Bronchial epithelial cell (primary cell): Measurements from ENCODE around the gene SLAMF6. TPM values are rescaled to one million over a fixed set of nuclear protein-coding genes. Genes with fewer than 3 reads are reported as not detected.

Experiments used
- DNase-seq: peaks from one replicate; pipeline ENCODE4 v3.0.0-alpha.2; 2010; ENCODE audit warnings: low read depth
- FAIRE-seq: peaks from 2 replicates; lab custom pipeline; 2011; peaks lifted over from hg19 to GRCh38; lab: Jason Lieb, UNC
- H3K27me3 ChIP-seq: 2 replicates; pipeline ENCODE4 v1.5.1; 2011; ENCODE audit warnings: low read length; ENCODE audit not compliant: control insufficient read depth, insufficient read depth
- H3K36me3 ChIP-seq: 2 replicates; pipeline ENCODE4 v1.5.1; 2011; ENCODE audit warnings: low read length; ENCODE audit not compliant: control insufficient read depth, insufficient read depth
- H3K4me3 ChIP-seq: 2 replicates; pipeline ENCODE4 v1.5.1; 2011; ENCODE audit warnings: mild to moderate bottlenecking, low read depth, low read length, control low read depth
- total RNA-seq: library from RNA; depleted of rRNA; stranded (reverse); fragments of >200 nt; gene quantifications from 2 replicates; pipeline ENCODE4 v1.2.1, GENCODE V29; 2014
- TF ChIP-seq, protein P1 (sequence below): IDR thresholded peaks from 2 replicates; pipeline ENCODE4 v1.5.1; 2011; ENCODE audit warnings: mild to moderate bottlenecking, moderate library complexity, low read length, control low read depth, inconsistent platforms; ENCODE audit not compliant: insufficient read depth, severe bottlenecking

Gene SLAMF6
- total RNA-seq, 1 donor from 2014 or later = not detected

DNA sequence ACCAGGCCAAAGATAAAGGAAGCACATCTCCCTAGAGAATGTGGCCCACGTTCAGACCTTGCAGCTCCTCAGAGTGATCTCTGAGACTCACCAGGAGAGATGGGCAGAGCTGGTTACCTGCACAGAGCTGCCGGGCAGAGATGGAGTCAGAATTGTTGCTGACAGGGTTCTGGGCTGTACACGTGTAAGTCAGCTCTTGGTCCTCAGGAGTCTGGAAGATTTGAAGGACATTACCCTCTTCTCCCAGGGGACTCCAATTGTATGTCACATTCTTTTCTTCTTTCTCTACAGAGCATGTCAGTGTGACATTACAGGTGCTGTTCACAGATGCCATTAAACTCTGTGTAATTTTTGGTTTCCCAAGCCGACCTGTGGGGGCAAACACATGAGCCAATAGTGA is 30.7 kb upstream of the SLAMF6 start:
- Histone ChIP-seq H3K4me3 (no peak overlapping the region), H3K27me3 (peaks cover 2% of the 10 kb centered on the region), H3K36me3 (no peaks in the 10 kb centered on the region)
- TF ChIP-seq, protein P1, sequence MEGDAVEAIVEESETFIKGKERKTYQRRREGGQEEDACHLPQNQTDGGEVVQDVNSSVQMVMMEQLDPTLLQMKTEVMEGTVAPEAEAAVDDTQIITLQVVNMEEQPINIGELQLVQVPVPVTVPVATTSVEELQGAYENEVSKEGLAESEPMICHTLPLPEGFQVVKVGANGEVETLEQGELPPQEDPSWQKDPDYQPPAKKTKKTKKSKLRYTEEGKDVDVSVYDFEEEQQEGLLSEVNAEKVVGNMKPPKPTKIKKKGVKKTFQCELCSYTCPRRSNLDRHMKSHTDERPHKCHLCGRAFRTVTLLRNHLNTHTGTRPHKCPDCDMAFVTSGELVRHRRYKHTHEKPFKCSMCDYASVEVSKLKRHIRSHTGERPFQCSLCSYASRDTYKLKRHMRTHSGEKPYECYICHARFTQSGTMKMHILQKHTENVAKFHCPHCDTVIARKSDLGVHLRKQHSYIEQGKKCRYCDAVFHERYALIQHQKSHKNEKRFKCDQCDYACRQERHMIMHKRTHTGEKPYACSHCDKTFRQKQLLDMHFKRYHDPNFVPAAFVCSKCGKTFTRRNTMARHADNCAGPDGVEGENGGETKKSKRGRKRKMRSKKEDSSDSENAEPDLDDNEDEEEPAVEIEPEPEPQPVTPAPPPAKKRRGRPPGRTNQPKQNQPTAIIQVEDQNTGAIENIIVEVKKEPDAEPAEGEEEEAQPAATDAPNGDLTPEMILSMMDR = no peak
- no peak for FAIRE-seq
- no peak for DNase-seq

DNA sequence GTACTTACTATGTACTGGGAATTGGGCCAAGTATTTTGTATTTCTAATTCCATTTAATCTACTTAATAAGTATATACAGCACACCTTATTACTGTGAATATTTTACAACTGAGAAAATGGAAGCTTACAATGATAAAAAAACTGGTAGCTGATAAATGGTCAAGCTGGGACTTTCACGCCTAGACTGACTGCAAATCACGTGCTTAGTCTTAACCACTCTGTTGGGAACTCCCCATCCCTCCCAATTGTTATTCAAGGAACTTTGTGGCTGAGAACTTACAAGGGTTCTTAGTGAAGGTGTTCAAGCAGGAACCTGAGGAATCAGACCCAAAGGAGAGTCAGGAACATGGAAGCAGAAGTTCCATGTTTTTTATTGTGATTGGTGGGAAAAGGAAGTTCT is 29.4 kb upstream of the SLAMF6 start:
- no peak for FAIRE-seq
- Histone ChIP-seq H3K27me3 (no peaks in the 10 kb centered on the region), H3K4me3 (no peak overlapping the region), H3K36me3 (no peaks in the 10 kb centered on the region)
- TF ChIP-seq, protein P1 = no peak
- DNase-seq = no peak

DNA sequence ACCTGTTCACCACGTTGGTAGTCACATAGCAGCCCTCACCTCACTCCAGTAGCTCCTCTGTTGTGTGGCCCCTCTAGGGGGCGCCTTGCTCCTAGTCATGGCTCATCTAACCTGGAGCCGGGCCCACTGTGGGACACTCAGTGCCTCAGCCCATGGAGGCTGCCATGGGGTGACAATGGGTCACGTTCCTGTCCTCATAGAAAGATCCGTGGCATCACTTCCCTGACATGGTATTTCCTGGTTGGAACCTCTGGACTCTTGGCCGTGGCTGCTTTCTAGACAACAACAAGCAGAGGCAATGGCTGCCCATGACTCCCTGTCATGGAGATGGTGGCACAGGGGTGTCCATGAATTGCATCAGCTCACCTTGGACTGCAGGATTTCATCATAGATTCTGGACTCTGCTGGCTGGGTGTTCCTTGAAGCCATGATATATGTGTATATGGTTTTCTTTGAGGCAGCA is 27.5 kb upstream of the SLAMF6 start:
- no peaks in the 10 kb centered on the region for H3K36me3 ChIP-seq
- H3K27me3 ChIP-seq = no peaks in the 10 kb centered on the region
- no peak for FAIRE-seq
- no peak for DNase-seq
- TF ChIP-seq, protein P1 = no peak
- H3K4me3 ChIP-seq = no peak overlapping the region

DNA sequence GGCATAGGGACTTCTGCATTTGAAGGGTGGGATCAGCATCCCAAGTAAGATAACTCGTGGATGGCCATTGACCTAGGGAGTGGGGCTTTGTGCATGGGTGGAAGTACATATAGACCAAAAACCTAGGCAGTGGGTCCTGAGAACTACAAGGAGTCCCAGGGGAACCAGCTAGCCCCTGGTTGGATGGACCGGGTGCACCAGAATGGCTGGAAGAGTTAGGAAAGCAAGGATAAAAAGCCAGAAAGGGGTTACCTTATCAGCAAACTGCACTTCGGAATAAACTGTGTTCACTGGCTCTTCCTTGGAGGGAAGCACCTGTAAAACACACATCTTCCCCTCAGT is 26.6 kb upstream of the SLAMF6 start:
- TF ChIP-seq, protein P1 = no peak
- H3K4me3 ChIP-seq = no peak overlapping the region
- no peaks in the 10 kb centered on the region for H3K36me3 ChIP-seq
- no peak for DNase-seq
- FAIRE-seq = peak; percentile 28
- H3K27me3 ChIP-seq = no peaks in the 10 kb centered on the region

DNA sequence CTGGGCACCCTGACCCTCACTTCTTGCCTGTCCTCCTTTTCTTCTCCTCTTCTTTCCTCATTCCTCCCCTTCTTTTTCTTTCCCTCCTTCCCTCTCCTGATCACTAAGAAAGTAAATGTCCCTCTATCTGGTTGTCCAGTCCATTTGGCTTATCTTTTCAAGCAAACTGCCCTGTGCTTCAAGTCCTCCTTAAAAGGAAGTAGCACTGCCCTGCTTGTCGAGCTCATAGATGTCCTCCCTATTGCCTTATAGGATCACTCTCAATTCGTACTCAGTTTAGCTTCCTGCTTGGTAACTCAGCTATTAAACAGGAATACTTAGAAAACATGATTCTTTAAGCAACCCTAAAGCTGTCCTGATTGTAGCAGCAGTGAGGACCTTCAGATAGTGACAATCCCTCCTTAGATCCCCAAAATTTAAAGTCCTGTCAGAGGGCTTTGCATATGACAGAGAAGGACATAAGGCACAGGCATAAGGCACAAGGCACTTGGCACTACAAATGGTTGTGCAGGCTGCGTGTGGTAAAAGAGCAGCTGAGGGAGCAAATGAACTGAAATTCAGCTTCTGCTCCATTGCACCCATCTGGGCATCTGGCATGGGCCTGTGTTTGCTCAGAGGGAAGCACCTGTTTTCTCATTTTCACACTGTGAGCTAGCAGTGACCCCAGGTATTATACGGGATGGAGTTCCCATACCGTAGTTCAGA is 26.1 kb upstream of the SLAMF6 start:
- no peaks in the 10 kb centered on the region for H3K36me3 ChIP-seq
- FAIRE-seq (no peak), DNase-seq (no peak)
- no peaks in the 10 kb centered on the region for H3K27me3 ChIP-seq
- H3K4me3 ChIP-seq = no peak overlapping the region
- TF ChIP-seq, protein P1 = no peak

DNA sequence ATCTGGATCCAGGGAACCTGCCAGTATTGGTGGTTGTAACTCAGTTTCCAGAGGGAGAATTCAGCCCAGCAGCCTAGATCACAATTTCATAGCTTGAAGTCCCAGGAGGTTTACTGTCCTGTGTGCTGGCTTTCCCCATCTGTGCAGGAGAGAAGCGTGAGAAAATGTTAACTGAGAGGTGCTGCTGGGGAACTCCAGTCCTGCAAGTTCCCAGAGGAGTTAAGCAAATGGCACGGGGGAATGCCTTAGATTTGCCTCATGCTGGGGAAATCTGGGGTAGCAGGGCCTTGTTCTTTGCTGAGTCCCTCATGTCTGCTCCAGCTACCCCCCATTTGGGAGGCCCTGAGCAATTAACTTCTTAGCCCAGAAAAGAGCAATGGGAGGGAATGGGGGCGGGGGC is 25.1 kb upstream of the SLAMF6 start:
- DNase-seq (no peak), FAIRE-seq (no peak)

More for the DNA sequence above, 25.1 kb upstream of the SLAMF6 start:
- TF ChIP-seq, protein P1 = no peak
- H3K27me3 ChIP-seq = no peaks in the 10 kb centered on the region
- H3K4me3 ChIP-seq = no peak overlapping the region
- H3K36me3 ChIP-seq = no peaks in the 10 kb centered on the region
